ENCODE data around the gene ALX4.
A peak's percentile ranks its signal among the peaks of the same experiment; 100 is the strongest.

The ALX4 gene

DNA sequence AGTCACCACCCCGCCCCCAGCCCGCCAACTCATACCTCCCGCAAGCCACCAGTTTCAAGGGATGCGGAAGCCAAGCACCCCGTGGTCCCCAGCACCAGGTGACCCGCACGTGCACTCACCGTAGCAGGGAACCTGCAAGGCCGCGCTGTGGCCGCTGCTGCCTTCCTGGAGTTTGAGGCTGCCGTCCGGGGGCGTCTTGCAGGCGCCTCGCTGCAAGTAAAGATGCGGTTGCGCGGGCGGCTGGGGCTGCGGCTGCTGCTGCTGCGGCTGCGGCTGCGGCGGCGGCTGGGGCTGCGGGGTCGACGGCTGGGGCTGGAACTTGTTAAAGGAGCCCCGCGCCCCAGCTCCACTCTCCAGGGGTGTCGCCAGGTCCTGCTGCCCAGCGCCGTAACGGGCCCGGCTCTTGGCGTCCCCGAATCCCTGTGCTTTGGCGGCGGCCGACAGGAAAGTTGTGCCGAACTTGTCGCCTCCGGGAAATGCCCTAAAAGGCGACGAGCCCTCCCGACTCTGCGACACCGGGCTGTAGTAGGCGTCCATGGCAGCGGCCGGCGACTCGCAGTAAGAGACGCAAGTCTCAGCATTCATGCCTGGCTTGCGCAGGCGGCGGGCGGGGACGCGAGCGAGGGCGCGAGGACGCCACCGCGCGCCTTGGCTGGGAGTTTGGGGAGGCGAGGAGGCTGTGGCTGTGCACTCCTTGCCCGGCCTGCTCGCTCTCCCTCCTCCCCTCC is at the start of gene ALX4:
ALX4 (minus strand) TSS at position 662 of the 728 bp plus-strand sequence; CDS start at position 585, 77 bp downstream.
- peak in 2 of 56 donors; percentile 9 to 13 for DNase-seq

GRCh38 chr11:44359162-44359561 is 49.2 kb upstream of the ALX4 start:
- DNase-seq = no peak

DNA sequence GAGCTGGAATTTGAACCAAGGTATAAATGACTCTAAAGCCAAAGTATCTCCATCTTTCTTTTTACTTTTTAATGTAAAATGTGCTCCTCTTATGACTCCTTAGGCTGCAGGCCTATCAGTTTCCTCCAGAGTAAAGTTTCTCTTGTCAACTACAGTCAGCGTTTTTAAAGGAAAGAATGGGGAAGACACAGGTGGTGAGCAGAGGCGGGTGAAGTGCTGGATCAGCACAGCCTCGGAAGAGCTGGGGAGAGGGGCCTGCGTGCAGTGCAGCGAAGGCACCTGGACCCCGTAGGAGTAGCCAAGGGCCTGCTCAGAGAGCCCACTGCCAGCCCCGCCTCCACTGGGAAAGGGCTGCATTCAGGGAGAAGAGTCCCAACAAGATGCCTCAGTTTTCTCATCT is 48.8 kb upstream of the ALX4 start:
- DNase-seq = no peak

DNA sequence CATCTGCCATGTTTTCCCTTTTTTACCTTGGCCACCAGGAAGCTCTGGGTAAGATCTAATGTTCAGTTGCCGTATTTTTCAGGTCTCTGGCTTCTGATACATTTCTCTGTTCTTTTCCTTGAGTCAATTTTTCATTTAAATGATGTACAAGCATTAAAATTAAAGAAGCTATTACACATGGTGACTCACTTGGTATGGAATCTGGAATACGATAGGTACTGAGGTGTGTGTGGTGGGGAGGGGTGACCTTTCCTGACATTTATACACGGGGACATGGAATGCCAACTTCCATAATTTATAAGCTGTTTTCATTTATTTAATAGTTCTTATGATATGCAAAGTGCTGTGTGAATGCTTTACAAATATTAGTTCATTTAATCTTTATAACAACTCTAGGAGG is 47.8 kb upstream of the ALX4 start:
- no peak for DNase-seq

GRCh38 chr11:44356351-44356750 is 46.4 kb upstream of the ALX4 start:
- no peak for DNase-seq

- no peak for DNase-seq
Observed at GRCh38 chr11:44351898-44352498, 42.1 kb upstream of the ALX4 start.

- no peak for DNase-seq
Observed at GRCh38 chr11:44351006-44351660, 41.2 kb upstream of the ALX4 start.

- no peak for DNase-seq
Observed at GRCh38 chr11:44349328-44349727, 39.4 kb upstream of the ALX4 start.

GRCh38 chr11:44348721-44349120 is 38.8 kb upstream of the ALX4 start:
- no peak for DNase-seq

DNA sequence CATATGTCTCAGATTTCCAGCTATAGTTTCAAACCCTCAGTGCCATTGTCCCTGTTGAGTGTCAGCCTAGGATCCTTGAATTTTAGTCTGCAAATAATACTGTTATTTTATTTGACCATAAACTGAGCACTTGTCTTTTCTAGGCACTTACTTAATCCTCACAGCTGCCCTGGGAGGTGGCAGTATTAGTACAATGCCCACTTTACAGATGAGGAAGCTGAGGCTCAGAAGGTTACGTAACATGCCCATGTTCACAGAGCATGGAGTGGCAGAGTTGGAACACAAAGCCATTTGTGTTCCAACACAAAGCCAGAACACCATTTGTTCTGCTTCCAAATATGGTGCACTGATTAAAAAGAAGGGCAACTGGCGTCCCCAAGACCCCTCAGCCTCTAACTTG is 38.2 kb upstream of the ALX4 start:
- DNase-seq = no peak

GRCh38 chr11:44347538-44347937 is 37.6 kb upstream of the ALX4 start:
- peak in 1 of 56 donors; percentile 1 for DNase-seq

GRCh38 chr11:44346983-44347382 is 37.0 kb upstream of the ALX4 start:
- no peak for DNase-seq

- DNase-seq = no peak
Observed at GRCh38 chr11:44345781-44346180, 35.8 kb upstream of the ALX4 start.

- no peak for DNase-seq
Observed at GRCh38 chr11:44344921-44345320, 35.0 kb upstream of the ALX4 start.

DNA sequence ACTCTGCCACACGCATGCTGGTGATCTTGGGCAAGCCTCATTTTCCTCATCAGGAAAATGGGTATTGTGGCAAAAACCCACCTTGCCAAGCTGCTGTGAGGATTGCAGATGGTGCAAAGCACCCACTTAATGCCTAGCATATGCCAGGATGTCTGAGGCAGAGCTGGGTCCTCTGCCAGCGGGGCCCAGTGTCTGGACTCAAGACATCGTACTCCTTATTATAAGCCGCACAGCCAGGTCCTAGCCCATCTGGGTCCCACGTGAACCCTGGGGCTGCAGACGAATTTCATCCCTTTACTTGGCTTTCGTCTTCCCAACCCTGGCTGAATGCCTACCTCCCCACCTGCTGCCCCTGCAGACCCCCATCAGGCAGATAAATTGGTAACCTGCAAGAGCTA is 34.5 kb upstream of the ALX4 start:
- DNase-seq = no peak

DNA sequence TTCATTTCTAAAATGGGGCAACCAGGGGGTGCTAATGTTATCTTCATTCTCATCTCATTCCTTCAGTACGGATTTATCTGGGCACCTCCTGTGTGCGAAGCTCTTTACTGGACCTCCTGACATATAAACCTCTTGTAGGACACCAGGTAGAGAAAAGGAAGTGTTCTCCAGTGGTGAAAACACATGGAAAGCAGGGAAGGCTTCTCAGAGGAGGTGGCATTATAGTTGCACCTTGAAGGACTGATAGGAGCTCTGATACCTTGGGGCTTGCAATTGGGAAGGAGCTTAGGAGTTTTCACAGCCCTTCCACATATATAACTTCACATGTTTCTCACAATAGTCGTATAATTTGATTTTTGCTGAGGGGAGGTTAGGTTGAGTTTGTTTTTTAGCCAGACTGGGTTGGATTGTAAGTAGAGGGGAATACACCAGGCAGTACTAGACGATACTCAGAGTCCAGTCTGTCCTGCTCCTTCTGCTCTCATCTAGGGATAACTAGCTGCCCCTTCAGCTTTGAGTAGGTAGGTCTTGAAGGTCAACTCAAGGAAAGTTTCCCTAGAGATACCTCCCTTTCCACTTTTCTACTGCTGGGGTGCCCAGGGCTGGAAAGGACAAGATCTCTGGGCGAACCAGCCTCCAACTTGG is 34.0 kb upstream of the ALX4 start:
- DNase-seq = no peak

GRCh38 chr11:44342616-44343015 is 32.7 kb upstream of the ALX4 start:
- no peak for DNase-seq

DNA sequence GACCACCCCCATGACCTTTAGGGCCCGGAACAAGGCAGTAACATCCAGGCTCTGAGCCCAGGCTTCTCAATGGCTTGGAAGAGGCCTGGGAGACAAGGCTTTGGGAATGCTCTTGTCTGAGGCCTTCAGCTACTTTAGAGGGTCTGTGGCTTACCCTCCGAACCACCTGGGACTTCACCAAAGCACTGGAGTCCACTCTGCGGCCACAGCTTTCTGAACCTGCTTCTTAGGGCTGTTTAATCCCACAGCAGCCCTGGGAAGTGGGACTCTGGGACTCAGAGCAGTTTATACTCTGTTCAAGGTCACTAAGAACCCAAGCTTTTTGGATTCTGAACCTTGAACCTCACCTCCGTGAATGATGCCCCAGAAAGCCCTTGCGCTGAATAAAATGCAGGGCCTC is 30.7 kb upstream of the ALX4 start:
- no peak for DNase-seq

GRCh38 chr11:44339530-44339883 is 29.6 kb upstream of the ALX4 start:
- DNase-seq = no peak

GRCh38 chr11:44338698-44339529 is 29.0 kb upstream of the ALX4 start:
- DNase-seq = no peak

GRCh38 chr11:44338026-44338425 is 28.1 kb upstream of the ALX4 start:
- DNase-seq = no peak

All from amygdala (tissue), 56 donors.